ENCODE results near the gene INSC. TPM values are rescaled to one million over a fixed set of nuclear protein-coding genes. Genes with fewer than 3 reads are reported as not detected.
A peak's percentile ranks its signal among the peaks of the same experiment; 100 is the strongest.

Gene INSC
- total RNA-seq, 1 experiment from 2014 or later = 1.4 TPM

- H3K9ac ChIP-seq (ENCODE audit: low read length) = no peak overlapping the region
- no peak overlapping the region for H2AFZ ChIP-seq (ENCODE audit: low read length)
- H3K9me3 ChIP-seq (ENCODE audit: low read length) = no peaks in the 10 kb centered on the region
- no peaks in the 10 kb centered on the region for H3K36me3 ChIP-seq (ENCODE audit: insufficient read depth, low read length)
- no peak overlapping the region for H3K27ac ChIP-seq (ENCODE audit: low read length)
- peaks cover 18% of the 10 kb centered on the region for H3K4me1 ChIP-seq (ENCODE audit: low read length)
- no peaks in the 10 kb centered on the region for H4K20me1 ChIP-seq (ENCODE audit: insufficient read depth, low read depth, low read length)
- no peaks in the 10 kb centered on the region for H3K79me2 ChIP-seq (ENCODE audit: low read length)
- H3K27me3 ChIP-seq (ENCODE audit: low read length) = no peaks in the 10 kb centered on the region
- no peak for DNase-seq
- H3K4me2 ChIP-seq (ENCODE audit: low read depth, low read length, poor library complexity, severe bottlenecking) = no peak overlapping the region
- H3K9me2 ChIP-seq (replicated peaks; ENCODE audit: insufficient read depth, low read length) = no peaks in the 10 kb centered on the region
- H3K4me3 ChIP-seq (ENCODE audit: low read length) = no peak overlapping the region
These were observed 39.6 kb upstream of the INSC start for GRCh38 chr11:15075162-15075526.

DNA sequence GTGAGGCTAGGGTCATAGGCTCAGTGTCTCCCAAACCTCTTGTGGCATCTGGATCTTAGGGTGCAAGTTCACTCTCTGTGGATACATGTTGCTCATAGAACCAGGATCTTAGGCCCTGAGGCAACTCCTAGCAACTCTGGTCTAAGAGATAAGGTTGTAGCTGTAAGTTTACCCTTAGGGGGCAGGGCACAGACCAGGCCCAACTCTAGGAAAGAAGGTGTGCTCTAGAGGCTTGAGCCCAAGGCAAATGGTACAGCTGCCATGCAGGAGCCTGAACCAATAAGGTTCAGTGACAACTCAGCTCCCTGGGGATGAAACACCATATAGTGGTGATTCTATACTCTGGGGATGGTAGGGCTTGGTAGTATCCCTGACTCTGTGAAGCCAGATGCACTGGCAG is 23.5 kb upstream of the INSC start:
- H3K9me3 ChIP-seq (ENCODE audit: low read length) = no peaks in the 10 kb centered on the region
- no peak overlapping the region for H2AFZ ChIP-seq (ENCODE audit: low read length)
- no peaks in the 10 kb centered on the region for H3K27me3 ChIP-seq (ENCODE audit: low read length)
- no peak for DNase-seq
- no peak overlapping the region; the same call in 1 of the 2 replicates for H3K4me3 ChIP-seq (ENCODE audit: low read length)
- no peaks in the 10 kb centered on the region for H3K36me3 ChIP-seq (ENCODE audit: insufficient read depth, low read length)
- peak overlapping the region; percentile 40 for H3K4me2 ChIP-seq (ENCODE audit: low read depth, low read length, poor library complexity, severe bottlenecking)
- H3K27ac ChIP-seq (ENCODE audit: low read length) = 0 out of 2 replicates have a peak overlapping the region, but pooled peaks have one; percentile 6
- H4K20me1 ChIP-seq (ENCODE audit: insufficient read depth, low read depth, low read length) = no peaks in the 10 kb centered on the region
- H3K9me2 ChIP-seq (replicated peaks; ENCODE audit: insufficient read depth, low read length) = no peaks in the 10 kb centered on the region
- peaks cover 25% of the 10 kb centered on the region for H3K4me1 ChIP-seq (ENCODE audit: low read length)
- no peak overlapping the region for H3K9ac ChIP-seq (ENCODE audit: low read length)
- no peaks in the 10 kb centered on the region for H3K79me2 ChIP-seq (ENCODE audit: low read length)

- Histone ChIP-seq H3K4me3 (ENCODE audit: low read length) (no peak overlapping the region; the same call in 1 of the 2 replicates), H4K20me1 (ENCODE audit: insufficient read depth, low read depth, low read length) (no peaks in the 10 kb centered on the region), H3K27me3 (ENCODE audit: low read length) (no peaks in the 10 kb centered on the region), H3K9me3 (ENCODE audit: low read length) (no peaks in the 10 kb centered on the region), H3K9me2 (replicated peaks; ENCODE audit: insufficient read depth, low read length) (no peaks in the 10 kb centered on the region), H3K27ac (ENCODE audit: low read length) (peak overlapping the region; percentile 12; the same call in 1 of the 2 replicates), H3K4me2 (ENCODE audit: low read depth, low read length, poor library complexity, severe bottlenecking) (peak overlapping the region; percentile 40), H3K4me1 (ENCODE audit: low read length) (peaks cover 25% of the 10 kb centered on the region), H3K9ac (ENCODE audit: low read length) (no peak overlapping the region), H3K79me2 (ENCODE audit: low read length) (no peaks in the 10 kb centered on the region), H2AFZ (ENCODE audit: low read length) (no peak overlapping the region), H3K36me3 (ENCODE audit: insufficient read depth, low read length) (no peaks in the 10 kb centered on the region)
- peak; percentile 70 for DNase-seq
These were observed 23.1 kb upstream of the INSC start for GRCh38 chr11:15091625-15092024.

DNA sequence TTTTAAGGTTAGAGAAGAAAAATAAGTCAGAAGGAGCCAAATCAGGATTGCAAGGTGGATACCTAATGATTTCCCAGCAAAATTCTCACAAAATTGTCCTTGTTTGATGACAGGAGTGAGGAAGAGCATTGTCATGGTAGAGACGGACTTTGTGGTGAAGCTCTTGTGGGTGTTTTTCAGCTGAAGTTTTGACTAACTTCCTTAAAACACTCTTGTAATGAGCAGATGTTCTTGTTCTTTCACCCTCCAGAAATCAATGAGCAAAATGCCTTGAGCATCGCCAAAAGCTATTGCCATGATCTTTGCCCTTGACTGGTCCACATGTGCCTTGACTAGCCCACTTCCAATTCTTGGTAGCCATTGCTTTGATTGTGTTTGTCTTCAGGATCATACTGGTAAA is 21.3 kb upstream of the INSC start:
- Histone ChIP-seq H3K4me2 (ENCODE audit: low read depth, low read length, poor library complexity, severe bottlenecking) (no peak overlapping the region), H3K79me2 (ENCODE audit: low read length) (no peaks in the 10 kb centered on the region), H3K36me3 (ENCODE audit: insufficient read depth, low read length) (no peaks in the 10 kb centered on the region), H3K9ac (ENCODE audit: low read length) (no peak overlapping the region), H3K27ac (ENCODE audit: low read length) (no peak overlapping the region), H3K27me3 (ENCODE audit: low read length) (no peaks in the 10 kb centered on the region), H4K20me1 (ENCODE audit: insufficient read depth, low read depth, low read length) (no peaks in the 10 kb centered on the region), H3K9me3 (ENCODE audit: low read length) (no peaks in the 10 kb centered on the region), H2AFZ (ENCODE audit: low read length) (no peak overlapping the region), H3K4me3 (ENCODE audit: low read length) (no peak overlapping the region), H3K4me1 (ENCODE audit: low read length) (peaks cover 25% of the 10 kb centered on the region), H3K9me2 (replicated peaks; ENCODE audit: insufficient read depth, low read length) (no peaks in the 10 kb centered on the region)
- no peak for DNase-seq

DNA sequence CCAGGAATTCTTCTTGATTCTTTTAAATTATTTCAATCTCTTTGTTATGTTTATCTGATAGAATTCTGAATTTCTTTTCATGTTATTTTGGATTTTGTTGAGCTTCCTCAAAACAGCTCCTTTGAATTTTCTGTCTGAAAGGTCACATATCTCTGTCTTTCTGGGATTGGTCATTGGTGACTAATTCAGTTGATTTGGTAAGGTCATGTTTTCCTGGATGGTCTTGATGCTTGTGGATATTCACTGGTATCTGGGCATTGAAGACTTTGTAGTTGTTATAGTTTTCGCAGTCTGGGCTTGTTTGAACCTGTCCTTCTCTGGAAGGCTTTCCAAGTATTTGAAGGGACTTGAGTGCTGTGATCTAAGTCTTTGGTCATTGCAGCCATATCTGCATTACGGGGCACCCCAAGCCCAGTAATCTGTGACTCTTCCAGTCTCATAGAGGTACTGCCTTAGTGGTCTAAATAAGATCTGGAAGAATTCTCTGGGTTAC is 18.9 kb upstream of the INSC start:
- no peak overlapping the region for H2AFZ ChIP-seq (ENCODE audit: low read length)
- H3K27me3 ChIP-seq (ENCODE audit: low read length) = no peaks in the 10 kb centered on the region
- no peak for DNase-seq
- no peak overlapping the region for H3K4me3 ChIP-seq (ENCODE audit: low read length)
- no peak overlapping the region for H3K4me2 ChIP-seq (ENCODE audit: low read depth, low read length, poor library complexity, severe bottlenecking)
- no peak overlapping the region for H3K27ac ChIP-seq (ENCODE audit: low read length)
- peaks cover 24% of the 10 kb centered on the region for H3K4me1 ChIP-seq (ENCODE audit: low read length)
- no peak overlapping the region for H3K9ac ChIP-seq (ENCODE audit: low read length)
- no peaks in the 10 kb centered on the region for H3K36me3 ChIP-seq (ENCODE audit: insufficient read depth, low read length)
- H3K9me3 ChIP-seq (ENCODE audit: low read length) = no peaks in the 10 kb centered on the region
- no peaks in the 10 kb centered on the region for H3K79me2 ChIP-seq (ENCODE audit: low read length)
- no peaks in the 10 kb centered on the region for H4K20me1 ChIP-seq (ENCODE audit: insufficient read depth, low read depth, low read length)
- no peaks in the 10 kb centered on the region for H3K9me2 ChIP-seq (replicated peaks; ENCODE audit: insufficient read depth, low read length)

DNA sequence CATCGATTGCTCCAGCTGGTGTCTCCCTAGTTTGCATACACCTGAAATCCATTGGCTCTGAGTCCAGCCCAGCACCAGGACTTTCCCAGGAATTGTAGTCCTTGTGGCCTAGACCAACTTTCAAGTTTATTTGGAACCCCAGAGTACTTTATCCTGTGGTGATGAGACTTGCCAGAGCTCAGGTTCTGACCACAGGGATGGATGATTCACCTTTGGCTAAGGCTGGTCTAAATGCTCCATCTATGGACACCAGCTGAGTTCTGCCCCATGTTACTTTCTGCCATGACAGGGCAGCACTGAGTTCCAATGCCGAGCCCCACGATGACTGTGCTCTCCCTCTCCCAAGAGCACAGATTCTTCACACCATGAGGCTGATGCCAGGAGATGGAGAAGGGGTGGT is 17.3 kb upstream of the INSC start:
- peaks cover 13% of the 10 kb centered on the region for H3K4me1 ChIP-seq (ENCODE audit: low read length)
- H3K4me3 ChIP-seq (ENCODE audit: low read length) = no peak overlapping the region
- H3K9ac ChIP-seq (ENCODE audit: low read length) = no peak overlapping the region
- no peaks in the 10 kb centered on the region for H3K27me3 ChIP-seq (ENCODE audit: low read length)
- no peaks in the 10 kb centered on the region for H3K36me3 ChIP-seq (ENCODE audit: insufficient read depth, low read length)
- H3K27ac ChIP-seq (ENCODE audit: low read length) = no peak overlapping the region
- H3K79me2 ChIP-seq (ENCODE audit: low read length) = no peaks in the 10 kb centered on the region
- no peak overlapping the region for H3K4me2 ChIP-seq (ENCODE audit: low read depth, low read length, poor library complexity, severe bottlenecking)
- no peaks in the 10 kb centered on the region for H3K9me3 ChIP-seq (ENCODE audit: low read length)
- no peaks in the 10 kb centered on the region for H4K20me1 ChIP-seq (ENCODE audit: insufficient read depth, low read depth, low read length)
- no peak overlapping the region for H2AFZ ChIP-seq (ENCODE audit: low read length)
- no peak for DNase-seq
- no peaks in the 10 kb centered on the region for H3K9me2 ChIP-seq (replicated peaks; ENCODE audit: insufficient read depth, low read length)

- no peak for DNase-seq
- Histone ChIP-seq H3K27ac (ENCODE audit: low read length) (no peak overlapping the region), H4K20me1 (ENCODE audit: insufficient read depth, low read depth, low read length) (no peaks in the 10 kb centered on the region), H3K79me2 (ENCODE audit: low read length) (no peaks in the 10 kb centered on the region), H3K9me2 (replicated peaks; ENCODE audit: insufficient read depth, low read length) (no peaks in the 10 kb centered on the region), H3K9ac (ENCODE audit: low read length) (no peak overlapping the region), H3K9me3 (ENCODE audit: low read length) (no peaks in the 10 kb centered on the region), H2AFZ (ENCODE audit: low read length) (no peak overlapping the region), H3K27me3 (ENCODE audit: low read length) (no peaks in the 10 kb centered on the region), H3K36me3 (ENCODE audit: insufficient read depth, low read length) (no peaks in the 10 kb centered on the region), H3K4me3 (ENCODE audit: low read length) (no peak overlapping the region), H3K4me1 (ENCODE audit: low read length) (peaks cover 12% of the 10 kb centered on the region), H3K4me2 (ENCODE audit: low read depth, low read length, poor library complexity, severe bottlenecking) (no peak overlapping the region)
These were observed 15.5 kb upstream of the INSC start for GRCh38 chr11:15099267-15099666.

DNA sequence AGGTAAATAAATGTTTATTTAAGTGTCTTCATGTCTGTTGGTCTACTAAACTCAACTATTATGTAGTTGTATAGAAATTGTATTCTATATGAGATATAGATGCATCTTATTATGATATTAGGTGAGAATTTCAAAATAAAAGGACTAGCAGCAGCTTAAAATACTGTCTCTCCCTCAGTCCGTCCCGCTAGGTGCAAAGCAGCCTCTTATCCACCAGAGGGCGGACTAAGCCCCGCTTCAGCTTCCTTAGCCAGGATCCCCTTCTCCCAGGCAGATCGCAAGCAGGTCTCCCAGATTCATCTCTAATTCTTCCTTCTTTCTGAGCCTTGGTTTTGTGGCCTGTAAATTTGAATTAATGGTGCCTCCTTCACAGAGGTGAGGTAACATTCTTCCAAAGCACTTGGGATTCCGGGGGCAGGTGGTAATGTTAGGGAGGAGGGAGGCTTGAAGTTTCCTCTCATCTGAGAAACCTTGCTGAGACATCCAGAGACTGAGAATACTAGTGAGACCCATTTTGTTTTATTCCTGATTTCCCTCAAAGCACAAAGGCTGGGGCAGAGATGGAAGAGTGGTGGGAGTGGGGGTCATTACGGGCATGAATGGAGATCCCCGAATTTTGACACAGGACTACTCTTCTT is 13.5 kb upstream of the INSC start:
- DNase-seq = peak; percentile 87
- no peaks in the 10 kb centered on the region for H3K36me3 ChIP-seq (ENCODE audit: insufficient read depth, low read length)
- no peak overlapping the region for H3K9ac ChIP-seq (ENCODE audit: low read length)
- no peak overlapping the region for H3K27ac ChIP-seq (ENCODE audit: low read length)
- H3K9me2 ChIP-seq (replicated peaks; ENCODE audit: insufficient read depth, low read length) = no peaks in the 10 kb centered on the region
- H2AFZ ChIP-seq (ENCODE audit: low read length) = no peak overlapping the region
- peaks cover 24% of the 10 kb centered on the region for H3K4me1 ChIP-seq (ENCODE audit: low read length)
- H4K20me1 ChIP-seq (ENCODE audit: insufficient read depth, low read depth, low read length) = no peaks in the 10 kb centered on the region
- no peaks in the 10 kb centered on the region for H3K79me2 ChIP-seq (ENCODE audit: low read length)
- H3K4me3 ChIP-seq (ENCODE audit: low read length) = no peak overlapping the region
- no peaks in the 10 kb centered on the region for H3K27me3 ChIP-seq (ENCODE audit: low read length)
- H3K9me3 ChIP-seq (ENCODE audit: low read length) = no peaks in the 10 kb centered on the region
- H3K4me2 ChIP-seq (ENCODE audit: low read depth, low read length, poor library complexity, severe bottlenecking) = no peak overlapping the region
